Measurements from ENCODE around the gene MAP4K4. TPM values are rescaled to one million over a fixed set of nuclear protein-coding genes. Genes with fewer than 3 reads are reported as not detected.
A peak's percentile ranks its signal among the peaks of the same experiment; 100 is the strongest.

The MAP4K4 gene
- total and polyA plus RNA-seq, 3 experiments from 2014 or later: 13.5 to 36.0 (median 30.8) TPM

DNA sequence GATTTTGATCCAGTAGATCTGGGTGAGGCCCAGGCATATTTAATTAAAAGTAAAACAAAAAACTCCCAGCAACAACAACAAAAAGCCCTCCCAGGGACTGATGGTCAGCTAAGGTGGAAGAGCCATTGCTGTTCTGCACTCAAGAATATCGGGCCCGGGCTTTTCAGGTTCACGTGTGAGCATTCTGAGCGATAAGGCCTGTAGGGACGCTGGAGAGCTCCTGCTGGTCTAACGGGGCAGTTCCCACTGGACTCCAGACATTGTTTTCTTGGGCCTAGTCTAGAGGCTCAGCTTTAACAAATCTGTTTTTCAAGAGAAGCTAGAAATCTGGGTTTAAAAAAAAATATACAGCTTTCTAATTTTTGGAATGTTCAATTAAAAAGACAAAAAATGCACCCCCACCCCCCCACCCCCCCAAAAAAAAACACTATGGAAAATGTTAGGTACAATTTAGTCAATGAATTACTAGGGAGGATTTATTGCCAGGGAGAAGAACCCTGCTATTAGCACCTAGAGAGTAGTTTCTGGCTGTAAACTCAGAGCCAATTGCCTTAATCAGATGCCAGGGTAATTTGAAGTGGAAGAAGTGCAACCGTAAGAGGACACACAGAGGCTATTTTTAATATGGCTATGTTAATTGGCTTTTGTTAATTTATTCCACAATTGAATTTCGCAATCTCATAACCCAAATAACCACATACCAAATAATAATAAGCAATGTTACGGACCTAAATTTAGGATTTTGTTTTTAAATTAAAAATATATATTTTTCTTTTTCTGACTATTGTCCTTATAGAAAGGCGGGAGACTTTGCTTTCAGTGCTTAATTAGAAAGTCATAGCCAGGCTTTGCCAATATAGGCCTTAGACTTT, 78.9 kb downstream of the MAP4K4 start:
- Histone ChIP-seq H3K27ac (ENCODE audit: low read depth, low read length) (no peak overlapping the region), H3K4me3 (ENCODE audit: low read length) (no peak overlapping the region), H3K4me1 (ENCODE audit: insufficient read depth, low read length) (peaks cover 92% of the 10 kb centered on the region), H3K36me3 (ENCODE audit: insufficient read depth, low read length) (no peaks in the 10 kb centered on the region), H3K27me3 (ENCODE audit: insufficient read depth, low read length, poor library complexity, severe bottlenecking) (no peaks in the 10 kb centered on the region), H3K9me3 (ENCODE audit: low read length) (no peaks in the 10 kb centered on the region)
- Mint-ChIP-seq H3K4me1 (peaks cover 80 to 91% (median 91%) of the 10 kb centered on the region in 3 donors), H3K27ac (peak overlapping the region in 1 of 8 donors; percentile 27), H3K36me3 (peaks cover 0 to 1% (median 0%) of the 10 kb centered on the region in 3 donors), H3K27me3 (no peaks in the 10 kb centered on the region), H3K4me3 (no peak overlapping the region), H3K9me3 (no peaks in the 10 kb centered on the region)
- ChIA-PET CTCF (no interaction called here), POLR2A (no interaction called here)
- no peak for DNase-seq

DNA sequence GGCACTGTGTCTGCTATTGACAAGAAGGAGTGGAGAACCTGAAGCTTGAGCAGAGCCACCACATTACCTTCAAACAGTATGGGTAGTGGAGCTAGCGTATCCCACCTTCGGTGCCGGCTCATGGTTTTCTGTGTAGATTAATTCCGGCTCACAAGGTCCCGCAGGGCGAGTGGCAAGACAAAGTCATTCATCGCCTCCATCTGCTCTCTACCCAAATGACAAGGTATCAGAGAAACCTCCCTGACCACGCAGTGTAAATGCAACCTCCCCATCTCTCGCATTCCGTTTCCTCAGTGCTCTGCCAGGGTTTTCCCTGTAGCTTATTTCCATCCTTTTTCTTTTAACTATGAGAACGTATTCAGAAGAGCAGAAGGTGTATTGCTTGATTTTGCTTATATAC, 79.8 kb downstream of the MAP4K4 start:
- Mint-ChIP-seq H3K27ac (peak overlapping the region in 1 of 8 donors; percentile 87), H3K27me3 (no peaks in the 10 kb centered on the region), H3K4me3 (peak overlapping the region in 1 of 7 donors; percentile 32), H3K4me1 (peaks cover 80 to 91% (median 91%) of the 10 kb centered on the region in 3 donors), H3K9me3 (no peaks in the 10 kb centered on the region), H3K36me3 (no peaks in the 10 kb centered on the region)
- ChIA-PET POLR2A (no interaction called here), CTCF (no interaction called here)
- no peak for DNase-seq
- Histone ChIP-seq H3K27ac (ENCODE audit: low read depth, low read length) (no peak overlapping the region), H3K4me3 (ENCODE audit: low read length) (no peak overlapping the region), H3K36me3 (ENCODE audit: insufficient read depth, low read length) (no peaks in the 10 kb centered on the region), H3K9me3 (ENCODE audit: low read length) (no peaks in the 10 kb centered on the region), H3K27me3 (ENCODE audit: insufficient read depth, low read length, poor library complexity, severe bottlenecking) (no peaks in the 10 kb centered on the region), H3K4me1 (ENCODE audit: insufficient read depth, low read length) (peaks cover 90% of the 10 kb centered on the region)

DNA sequence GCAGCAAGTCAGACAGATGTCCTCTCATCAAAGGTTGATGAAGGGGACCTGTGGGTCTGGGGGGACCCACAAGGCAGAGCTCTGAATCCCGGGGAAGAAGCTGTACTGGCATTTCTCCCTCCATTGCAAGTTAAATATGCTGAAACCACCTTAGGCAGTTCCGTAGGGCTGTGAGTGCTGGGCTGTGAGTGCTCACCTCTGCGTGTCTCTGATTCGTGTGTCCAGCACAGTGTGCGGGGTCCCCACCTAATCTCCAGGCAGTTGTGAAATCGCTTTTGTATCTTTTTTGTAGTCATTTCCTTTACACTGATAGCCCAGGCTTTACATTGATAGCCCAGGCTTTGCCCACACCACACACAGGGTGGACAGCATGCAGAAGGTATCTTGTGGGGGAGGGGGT, 80.6 kb downstream of the MAP4K4 start:
- peaks cover 80 to 91% (median 91%) of the 10 kb centered on the region in 3 donors for H3K4me1 Mint-ChIP-seq

DNA sequence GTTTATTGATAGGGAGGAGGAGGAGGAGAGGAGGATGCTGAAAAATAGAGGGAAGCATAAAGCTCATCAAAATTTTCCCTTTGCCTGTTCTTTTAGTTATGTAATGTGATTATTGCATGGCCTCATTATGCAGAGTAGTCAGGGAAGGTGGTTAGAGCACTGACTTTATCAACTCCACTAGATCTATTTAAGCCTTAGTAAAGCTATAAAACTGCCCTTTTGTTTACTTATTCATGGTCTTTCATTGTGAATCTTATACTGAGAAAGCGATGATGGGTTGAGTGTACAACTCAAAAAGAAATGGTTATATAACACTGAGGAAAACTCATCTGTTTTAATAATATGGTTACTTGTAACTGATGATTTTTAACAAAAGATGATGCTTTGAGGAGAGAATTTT, 81.7 kb downstream of the MAP4K4 start:
- Histone ChIP-seq H3K9me3 (ENCODE audit: low read length) (no peaks in the 10 kb centered on the region), H3K4me3 (ENCODE audit: low read length) (no peak overlapping the region), H3K27ac (ENCODE audit: low read depth, low read length) (no peak overlapping the region)

More for the DNA sequence above, 80.6 kb downstream of the MAP4K4 start:
- H3K9me3 Mint-ChIP-seq: no peaks in the 10 kb centered on the region
- H3K27me3 Mint-ChIP-seq: no peaks in the 10 kb centered on the region
- Histone ChIP-seq H3K4me1 (ENCODE audit: insufficient read depth, low read length) (peaks cover 82% of the 10 kb centered on the region), H3K4me3 (ENCODE audit: low read length) (no peak overlapping the region), H3K9me3 (ENCODE audit: low read length) (no peaks in the 10 kb centered on the region), H3K36me3 (ENCODE audit: insufficient read depth, low read length) (no peaks in the 10 kb centered on the region), H3K27me3 (ENCODE audit: insufficient read depth, low read length, poor library complexity, severe bottlenecking) (no peaks in the 10 kb centered on the region), H3K27ac (ENCODE audit: low read depth, low read length) (no peak overlapping the region)
- H3K4me3 Mint-ChIP-seq: no peak overlapping the region
- H3K36me3 Mint-ChIP-seq: no peaks in the 10 kb centered on the region
- POLR2A ChIA-PET: no interaction called here
- DNase-seq: no peak
- peak overlapping the region in 1 of 8 donors; percentile 87 for H3K27ac Mint-ChIP-seq
- CTCF ChIA-PET: no interaction called here

DNA sequence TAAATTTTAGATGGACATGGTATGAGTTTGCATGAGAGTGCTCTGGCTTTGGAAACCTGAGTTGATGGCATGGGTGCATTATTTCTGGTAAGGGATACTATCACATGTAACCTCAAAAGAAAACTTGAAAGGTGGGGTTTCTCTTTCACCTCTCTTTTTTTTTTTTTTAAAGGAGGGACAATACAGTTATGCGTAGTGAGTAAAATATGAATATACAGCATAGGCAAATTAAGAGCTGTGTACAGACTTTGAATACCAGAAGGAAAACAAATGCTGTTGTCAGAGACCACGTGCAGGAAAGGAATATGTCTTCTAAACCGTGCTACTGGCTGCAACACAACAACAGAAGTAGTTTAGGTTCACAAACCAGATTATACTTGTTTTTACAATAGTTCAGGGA, 82.1 kb downstream of the MAP4K4 start:
- CTCF ChIA-PET: no interaction called here
- peak overlapping the region in 1 of 8 donors; percentile 42 for H3K27ac Mint-ChIP-seq

More for the DNA sequence above, 81.7 kb downstream of the MAP4K4 start:
- peaks cover 80% of the 10 kb centered on the region for H3K4me1 ChIP-seq (ENCODE audit: insufficient read depth, low read length)
- peak overlapping the region in 2 of 8 donors; percentile 14 to 32 for H3K27ac Mint-ChIP-seq
- H3K9me3 Mint-ChIP-seq: no peaks in the 10 kb centered on the region
- no peaks in the 10 kb centered on the region for H3K36me3 ChIP-seq (ENCODE audit: insufficient read depth, low read length)
- no peak for DNase-seq
- H3K4me3 Mint-ChIP-seq: peak overlapping the region in 1 of 7 donors; percentile 40
- no peaks in the 10 kb centered on the region for H3K27me3 ChIP-seq (ENCODE audit: insufficient read depth, low read length, poor library complexity, severe bottlenecking)
- peaks cover 82 to 94% (median 92%) of the 10 kb centered on the region in 3 donors for H3K4me1 Mint-ChIP-seq
- ChIA-PET CTCF (no interaction called here), POLR2A (no interaction called here)
- H3K27me3 Mint-ChIP-seq: no peaks in the 10 kb centered on the region
- H3K36me3 Mint-ChIP-seq: peaks cover 0 to 2% (median 0%) of the 10 kb centered on the region in 3 donors

DNA sequence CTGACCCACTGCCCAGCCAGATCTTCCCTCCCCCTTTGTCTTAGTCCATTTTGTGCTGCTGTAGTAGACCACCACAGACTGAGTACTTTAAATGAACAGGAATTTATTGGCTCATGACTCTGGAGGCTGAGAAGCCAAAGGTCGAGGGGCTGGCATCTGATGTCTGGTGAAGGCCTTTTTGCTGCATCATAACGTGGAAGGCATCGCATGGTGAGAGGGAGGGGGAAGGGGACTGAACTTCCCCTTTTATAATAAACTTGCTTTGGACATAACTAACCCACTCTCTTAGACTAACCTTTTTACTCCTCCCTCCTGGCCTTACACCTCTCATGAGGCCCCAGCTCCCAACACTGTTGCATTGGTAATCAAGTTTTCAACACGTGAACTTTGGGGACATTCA, 83.8 kb downstream of the MAP4K4 start:
- H3K4me3 ChIP-seq (ENCODE audit: low read length): no peak overlapping the region
- H3K27me3 ChIP-seq (ENCODE audit: insufficient read depth, low read length, poor library complexity, severe bottlenecking): no peaks in the 10 kb centered on the region
- Mint-ChIP-seq H3K27me3 (no peaks in the 10 kb centered on the region), H3K4me1 (peaks cover 73 to 89% (median 85%) of the 10 kb centered on the region in 3 donors), H3K36me3 (peaks cover 0 to 2% (median 0%) of the 10 kb centered on the region in 3 donors), H3K4me3 (peak overlapping the region in 4 of 7 donors; percentile 3 to 33 (median 18)), H3K27ac (peak overlapping the region in 5 of 8 donors; percentile 10 to 67 (median 51)), H3K9me3 (no peaks in the 10 kb centered on the region)
- H3K4me1 ChIP-seq (ENCODE audit: insufficient read depth, low read length): peaks cover 70% of the 10 kb centered on the region
- H3K27ac ChIP-seq (ENCODE audit: low read depth, low read length): no peak overlapping the region
- ChIA-PET CTCF (no interaction called here), POLR2A (no interaction called here)
- H3K9me3 ChIP-seq (ENCODE audit: low read length): no peaks in the 10 kb centered on the region
- H3K36me3 ChIP-seq (ENCODE audit: insufficient read depth, low read length): no peaks in the 10 kb centered on the region
- DNase-seq: no peak

More for the DNA sequence above, 82.1 kb downstream of the MAP4K4 start:
- Histone ChIP-seq H3K36me3 (ENCODE audit: insufficient read depth, low read length) (no peaks in the 10 kb centered on the region), H3K9me3 (ENCODE audit: low read length) (no peaks in the 10 kb centered on the region), H3K4me1 (ENCODE audit: insufficient read depth, low read length) (peaks cover 80% of the 10 kb centered on the region), H3K4me3 (ENCODE audit: low read length) (no peak overlapping the region), H3K27me3 (ENCODE audit: insufficient read depth, low read length, poor library complexity, severe bottlenecking) (no peaks in the 10 kb centered on the region), H3K27ac (ENCODE audit: low read depth, low read length) (no peak overlapping the region)
- no peaks in the 10 kb centered on the region for H3K27me3 Mint-ChIP-seq
- peak overlapping the region in 1 of 7 donors; percentile 40 for H3K4me3 Mint-ChIP-seq
- peaks cover 0 to 2% (median 0%) of the 10 kb centered on the region in 3 donors for H3K36me3 Mint-ChIP-seq
- H3K9me3 Mint-ChIP-seq: no peaks in the 10 kb centered on the region
- DNase-seq: no peak
- peaks cover 78 to 91% (median 90%) of the 10 kb centered on the region in 3 donors for H3K4me1 Mint-ChIP-seq
- POLR2A ChIA-PET: no interaction called here

DNA sequence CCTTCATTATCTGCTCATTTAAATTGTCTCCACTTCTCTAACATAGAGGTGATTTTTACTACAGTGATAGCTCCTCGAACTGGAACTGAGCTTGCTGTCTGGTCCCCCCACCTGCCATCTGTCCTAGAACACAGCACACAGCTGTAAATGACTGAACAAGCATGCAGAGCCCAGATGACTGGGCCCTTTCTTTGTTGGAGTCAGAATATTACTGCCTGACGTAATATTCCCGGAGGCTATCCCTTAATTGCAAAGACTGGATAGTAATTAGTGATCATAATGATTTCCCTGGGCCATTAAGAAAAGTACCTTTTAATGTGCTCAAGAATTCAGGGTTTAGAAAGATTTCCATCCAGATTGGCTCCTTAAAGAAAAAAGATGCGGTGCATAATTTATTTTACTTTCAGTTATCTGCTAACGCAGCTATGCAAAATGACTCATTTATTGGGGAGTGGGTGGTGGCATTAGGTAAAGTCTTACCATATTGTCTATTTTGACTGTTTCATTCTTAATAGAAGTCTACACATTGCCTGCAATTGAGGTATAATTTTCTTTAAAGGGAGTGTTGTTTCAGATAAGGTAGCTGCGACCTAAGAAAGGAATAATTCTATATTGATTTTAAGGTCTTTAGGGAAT, 84.4 kb downstream of the MAP4K4 start:
- H3K9me3 Mint-ChIP-seq: no peaks in the 10 kb centered on the region
- no peaks in the 10 kb centered on the region for H3K9me3 ChIP-seq (ENCODE audit: low read length)
- POLR2A ChIA-PET: no interaction called here
- H3K27me3 ChIP-seq (ENCODE audit: insufficient read depth, low read length, poor library complexity, severe bottlenecking): no peaks in the 10 kb centered on the region
- CTCF ChIA-PET: no interaction called here
- H3K27ac Mint-ChIP-seq: peak overlapping the region in 5 of 8 donors; percentile 2 to 67 (median 55)
- H3K4me1 Mint-ChIP-seq: peaks cover 79 to 94% (median 90%) of the 10 kb centered on the region in 3 donors
- H3K4me3 Mint-ChIP-seq: peak overlapping the region in 3 of 7 donors; percentile 3 to 33 (median 17)
- no peaks in the 10 kb centered on the region for H3K27me3 Mint-ChIP-seq
- H3K36me3 Mint-ChIP-seq: peaks cover 0 to 2% (median 0%) of the 10 kb centered on the region in 3 donors
- peaks cover 69% of the 10 kb centered on the region for H3K4me1 ChIP-seq (ENCODE audit: insufficient read depth, low read length)
- DNase-seq: no peak
- no peak overlapping the region for H3K4me3 ChIP-seq (ENCODE audit: low read length)
- H3K36me3 ChIP-seq (ENCODE audit: insufficient read depth, low read length): no peaks in the 10 kb centered on the region
- no peak overlapping the region for H3K27ac ChIP-seq (ENCODE audit: low read depth, low read length)

DNA sequence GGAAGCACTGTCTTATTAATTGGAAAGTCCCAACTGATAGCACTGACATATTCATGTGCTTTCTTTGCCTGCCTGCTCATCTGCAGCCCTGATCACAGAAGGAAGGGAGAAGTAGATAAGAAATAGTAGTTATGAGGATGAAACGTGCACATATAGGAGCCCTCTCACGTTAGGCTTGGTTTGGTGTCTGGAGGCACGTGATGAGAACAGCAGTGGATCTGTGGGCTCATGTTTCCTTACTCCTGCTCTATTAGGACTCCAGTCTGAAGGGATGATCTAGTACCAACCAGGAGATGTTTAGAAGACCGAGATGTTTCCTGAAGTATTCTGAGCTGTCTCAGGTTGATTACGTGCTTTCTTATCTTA, 84.9 kb downstream of the MAP4K4 start:
- Histone ChIP-seq H3K4me3 (ENCODE audit: low read length) (no peak overlapping the region), H3K9me3 (ENCODE audit: low read length) (no peaks in the 10 kb centered on the region)

More for the DNA sequence above, 84.9 kb downstream of the MAP4K4 start:
- DNase-seq: no peak
- H3K27me3 Mint-ChIP-seq: no peaks in the 10 kb centered on the region
- peaks cover 64% of the 10 kb centered on the region for H3K4me1 ChIP-seq (ENCODE audit: insufficient read depth, low read length)
- H3K27ac ChIP-seq (ENCODE audit: low read depth, low read length): no peak overlapping the region
- no peaks in the 10 kb centered on the region for H3K9me3 Mint-ChIP-seq
- peaks cover 82 to 94% (median 90%) of the 10 kb centered on the region in 3 donors for H3K4me1 Mint-ChIP-seq
- peak overlapping the region in 1 of 7 donors; percentile 16 for H3K4me3 Mint-ChIP-seq
- no peaks in the 10 kb centered on the region for H3K27me3 ChIP-seq (ENCODE audit: insufficient read depth, low read length, poor library complexity, severe bottlenecking)
- ChIA-PET CTCF (no interaction called here), POLR2A (no interaction called here)
- H3K27ac Mint-ChIP-seq: peak overlapping the region in 3 of 8 donors; percentile 10 to 59 (median 55)
- no peaks in the 10 kb centered on the region for H3K36me3 ChIP-seq (ENCODE audit: insufficient read depth, low read length)
- peaks cover 0 to 2% (median 0%) of the 10 kb centered on the region in 3 donors for H3K36me3 Mint-ChIP-seq

All from CD8-positive, alpha-beta memory T cell (primary cell).